Testis (tissue), 3 donors: ENCODE measurements around the gene CARD9. TPM values are rescaled to one million over a fixed set of nuclear protein-coding genes. Genes with fewer than 3 reads are reported as not detected.
A peak's percentile ranks its signal among the peaks of the same experiment; 100 is the strongest.
"Not testable (repeated sequence)": the region's sequence is repeated elsewhere in the genome, so short reads cannot be mapped to it uniquely, and the experiment has no call there.

Source experiments
- DNase-seq: peaks from one replicate; pipeline ENCODE4 v3.0.0-alpha.2; 2019
- H3K27ac ChIP-seq, 2 donors: fragments of 200-600 bp; sonication (generic); one replicate each; pipeline ENCODE4 v1.5.1; 2019
- H3K27me3 ChIP-seq: fragments of 200-600 bp; sonication (generic); one replicate; pipeline ENCODE4 v1.5.1; 2019
- H3K36me3 ChIP-seq: fragments of 200-600 bp; sonication (generic); one replicate; pipeline ENCODE4 v1.5.1; 2017; ENCODE audit warnings: low read depth; ENCODE audit errors: missing control alignments
- H3K4me1 ChIP-seq: fragments of 200-600 bp; sonication (generic); one replicate; pipeline ENCODE4 v1.5.1; 2019
- H3K4me3 ChIP-seq, 2 donors: fragments of 200-600 bp; sonication (generic); one replicate each; pipeline ENCODE4 v1.5.1; 2017 to 2019
- H3K9me3 ChIP-seq: fragments of 200-600 bp; sonication (generic); one replicate; pipeline ENCODE4 v1.5.1; 2017
- CTCF ChIP-seq, 3 experiments: fragments of 450-650 bp in 2 of 3; fragments of 200-600 bp in 1 of 3; sonication (generic) in 1 of 3; IDR thresholded peaks; one replicate each; pipeline ENCODE4 v1.5.1; 2016 to 2019; ENCODE audit warnings: antibody characterized with exemption in 3 of 3, mild to moderate bottlenecking in 2 of 3, moderate library complexity in 1 of 3
- POLR2A ChIP-seq: fragments of 450-650 bp; IDR thresholded peaks from one replicate; pipeline ENCODE4 v1.6.1; 2017; ENCODE audit warnings: antibody characterized with exemption, mild to moderate bottlenecking, moderate library complexity
- WGBS, 2 donors: methylation state at CpG; one replicate each; pipeline ENCODE4 v1.1.5; 2018; 5-methylcytosine and 5-hydroxymethylcytosine counted together
- intact Hi-C: fragments of 100-400 bp; cut with DNase I; formaldehyde crosslinking; loops from one replicate; pipeline ENCODE4 v1.15.1; 2023; ENCODE audit warnings: low total_unique reads
- polyA plus RNA-seq: library from polyadenylated mRNA; stranded (reverse); fragments of 350-450 nt; fragmentation: Illumina TruSeq; extraction: RNeasy Lipid Tissue Mini Kit (QIAGEN cat#74804); gene quantifications from one replicate; pipeline ENCODE4 v1.2.3, GENCODE V29; 2014; ENCODE audit warnings: low read depth, low replicate concordance; ENCODE audit not compliant: insufficient read depth
- total RNA-seq, 2 donors: library from RNA; depleted of rRNA; stranded (reverse); fragments of >200 nt; gene quantifications; one replicate each; pipeline ENCODE4 v1.2.3, GENCODE V29; 2016

CARD9 gene
- total and polyA plus RNA-seq, 3 donors from 2014 or later = 1.8 to 3.7 (median 3.5) TPM

- peak; percentile 39 for DNase-seq
- Histone ChIP-seq H3K36me3 (no peaks in the 10 kb centered on the region), H3K4me1 (peaks cover 28% of the 10 kb centered on the region), H3K27ac (peak overlapping the region; percentile 31 to 45), H3K27me3 (no peaks in the 10 kb centered on the region), H3K9me3 (no peaks in the 10 kb centered on the region), H3K4me3 (no peak overlapping the region)
- intact Hi-C loops = loop anchor here (10.0 kb wide), 1 partner anchor 1650 kb away; no protein-coding TSS in a partner anchor
- TF ChIP-seq POLR2A (no peak), CTCF (IDR thresholded peaks at IDR 0.05) (no peak)
- WGBS, 2 donors = 53 to 86% methylated on average over 8 to 13 of the region's 17 CpGs
These were observed 18.8 kb downstream of the CARD9 start for GRCh38 chr9:136354592-136355085.

- no peaks in the 10 kb centered on the region for H3K9me3 ChIP-seq
- H3K27me3 ChIP-seq = no peaks in the 10 kb centered on the region
- H3K27ac ChIP-seq = peak overlapping the region; percentile 31 to 45
- TF ChIP-seq CTCF (IDR thresholded peaks at IDR 0.05) = no peak
- TF ChIP-seq POLR2A = no peak
- H3K4me3 ChIP-seq = no peak overlapping the region
- WGBS, 2 donors = 32 to 57% methylated on average over 7 to 13 of the region's 13 CpGs
- no peaks in the 10 kb centered on the region for H3K36me3 ChIP-seq
- intact Hi-C loops = loop anchor here (10.0 kb wide), 1 partner anchor 1649 kb away; no protein-coding TSS in a partner anchor
- H3K4me1 ChIP-seq = peaks cover 28% of the 10 kb centered on the region
- peak; percentile 48 for DNase-seq
These were observed 19.5 kb downstream of the CARD9 start for GRCh38 chr9:136353757-136354488.

- DNase-seq = no peak
- TF ChIP-seq CTCF (IDR thresholded peaks at IDR 0.05) (no peak), POLR2A (no peak)
- no peaks in the 10 kb centered on the region for H3K36me3 ChIP-seq
- peaks cover 28% of the 10 kb centered on the region for H3K4me1 ChIP-seq
- WGBS, 2 donors = 75 to 86% methylated on average over 3 to 10 of the region's 11 CpGs
- no peaks in the 10 kb centered on the region for H3K9me3 ChIP-seq
- H3K27ac ChIP-seq = no peak overlapping the region
- no peaks in the 10 kb centered on the region for H3K27me3 ChIP-seq
- intact Hi-C loops = loop anchor here (10.0 kb wide), 1 partner anchor 1648 kb away; no protein-coding TSS in a partner anchor
- H3K4me3 ChIP-seq = no peak overlapping the region
These were observed 20.4 kb downstream of the CARD9 start for GRCh38 chr9:136353088-136353487.

- peak; percentile 54 for DNase-seq
- no peak overlapping the region for H3K4me3 ChIP-seq
- no peaks in the 10 kb centered on the region for H3K9me3 ChIP-seq
- 54 to 61% methylated on average over 12 to 14 of the region's 16 CpGs for WGBS, 2 donors
- TF ChIP-seq POLR2A (no peak), CTCF (IDR thresholded peaks at IDR 0.05) (no peak)
- intact Hi-C loops = loop anchor here (10.0 kb wide), 1 partner anchor 1648 kb away; no protein-coding TSS in a partner anchor
- no peaks in the 10 kb centered on the region for H3K27me3 ChIP-seq
- no peaks in the 10 kb centered on the region for H3K36me3 ChIP-seq
- no peak overlapping the region for H3K27ac ChIP-seq
- H3K4me1 ChIP-seq = peaks cover 28% of the 10 kb centered on the region
These were observed 20.8 kb downstream of the CARD9 start for GRCh38 chr9:136352682-136353081.

- H3K27ac ChIP-seq, H3K27me3 ChIP-seq, DNase-seq, H3K4me3 ChIP-seq, H3K9me3 ChIP-seq, H3K36me3 ChIP-seq: not testable (repeated sequence)
- 93% methylated on average over 15 of the region's 24 CpGs; no CpG with 5 or more reads in 1 of the 2 donors for WGBS, 2 donors
- intact Hi-C loops = loop anchor here (10.0 kb wide), 1 partner anchor 1647 kb away; no protein-coding TSS in a partner anchor
- peaks cover 28% of the 10 kb centered on the region for H3K4me1 ChIP-seq
These were observed 21.6 kb downstream of the CARD9 start for GRCh38 chr9:136351868-136352267.
